NCI-H774 (cell line): ENCODE results near the gene KBTBD4.
"Not testable (repeated sequence)": the region's sequence is repeated elsewhere in the genome, so short reads cannot be mapped to it uniquely, and the experiment has no call there.

Source experiments
- DNase-seq: peaks from one replicate; lab custom pipeline; 2025; lab: John Stamatoyannopoulos, UW

Gene KBTBD4

DNA sequence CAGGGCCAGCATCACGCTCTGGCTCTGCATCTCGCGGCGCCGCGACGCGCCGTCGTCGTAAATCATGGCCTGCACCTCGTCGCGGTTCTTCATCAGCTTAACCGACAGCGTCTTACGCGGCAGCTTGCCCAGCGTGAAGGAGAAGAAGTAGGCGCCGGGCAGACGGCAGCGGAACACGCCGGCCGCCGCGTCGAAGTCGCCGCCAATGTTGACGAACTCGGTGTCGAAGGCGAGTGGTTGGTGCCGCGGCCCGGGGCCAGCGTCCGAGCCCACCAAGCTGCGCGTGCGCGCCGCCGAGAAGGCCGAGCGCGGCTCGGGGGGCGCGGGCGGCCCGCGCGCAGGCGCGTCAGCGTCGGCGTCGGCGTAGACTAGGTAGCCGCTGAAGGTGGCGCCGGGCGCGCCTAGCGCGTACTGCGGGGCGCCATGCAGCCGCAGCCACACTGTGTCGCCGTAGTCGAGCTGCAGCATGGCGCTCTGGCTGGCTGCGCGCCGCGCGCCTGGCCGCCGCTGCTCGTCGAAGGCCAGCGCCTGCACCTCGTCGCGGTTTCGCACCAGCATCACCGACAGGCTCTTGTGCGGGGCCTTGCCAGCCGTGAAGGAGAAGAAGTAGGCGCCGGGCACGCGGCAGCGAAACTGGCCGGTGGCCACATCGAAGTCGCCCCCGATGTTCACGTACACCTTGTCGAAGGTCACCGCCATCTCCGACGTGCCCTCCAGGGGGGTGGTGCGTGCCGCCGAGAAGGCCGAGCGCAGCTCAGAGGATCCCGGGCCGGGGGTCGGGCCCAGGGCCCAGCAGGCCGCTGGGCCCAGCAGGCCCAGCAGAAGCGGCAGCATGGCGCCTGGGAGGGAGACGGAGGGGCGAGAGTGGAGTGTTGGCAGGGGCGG lies 11.4 kb upstream of the KBTBD4 start:
- no peak for DNase-seq

DNA sequence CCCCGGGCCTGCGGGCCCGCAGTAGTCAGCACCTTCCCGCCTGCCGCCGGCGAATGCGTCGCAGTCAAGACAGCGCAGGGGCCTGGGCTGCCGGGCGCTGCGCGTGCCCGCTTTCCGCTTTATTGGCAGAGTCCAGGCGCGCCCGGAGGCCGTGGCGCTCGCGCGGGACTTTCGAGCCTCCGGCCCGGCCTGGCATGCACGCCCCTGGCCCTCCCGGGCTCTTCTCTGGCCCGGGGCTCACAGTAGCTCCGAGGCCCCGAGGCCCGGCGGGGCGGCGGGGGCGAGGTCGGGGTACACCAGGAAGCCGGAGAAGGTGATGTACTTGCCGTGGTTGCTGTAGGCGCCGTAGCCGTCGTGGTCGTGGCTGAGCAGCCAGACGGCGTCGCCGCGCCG lies 10.8 kb upstream of the KBTBD4 start:
- no peak for DNase-seq

- DNase-seq, result no peak
These were observed 10.3 kb upstream of the KBTBD4 start for GRCh38 chr11:47589118-47589517.

GRCh38 chr11:47587723-47588326 lies 9.1 kb upstream of the KBTBD4 start:
- DNase-seq, result no peak

- DNase-seq, result no peak
These were observed 8.4 kb upstream of the KBTBD4 start for GRCh38 chr11:47587039-47587716.

- DNase-seq, result no peak
These were observed 7.5 kb upstream of the KBTBD4 start, which contains the start of gene FAM180B for GRCh38 chr11:47586098-47586855. FAM180B (plus strand) TSS chr11:47586678; CDS start chr11:47586769, 91 bp downstream.

DNA sequence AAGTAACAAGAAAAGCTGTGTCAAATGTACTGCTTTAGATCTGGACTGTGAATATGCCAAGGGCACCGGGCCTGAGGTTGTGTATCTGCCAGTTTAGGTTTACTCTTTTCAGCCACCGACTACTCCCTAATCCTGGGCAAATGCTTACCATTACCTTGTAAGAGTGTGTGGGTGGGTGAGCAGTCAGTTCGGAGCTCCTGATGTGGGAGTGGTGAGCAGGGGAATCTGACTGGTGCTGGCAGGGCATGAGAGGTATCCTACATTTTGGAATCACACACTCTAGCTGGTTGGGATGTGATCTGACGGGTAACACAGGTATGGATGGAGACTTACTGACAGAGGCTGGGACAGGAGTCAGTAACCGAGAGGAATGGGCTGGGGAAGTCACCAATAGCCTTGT lies 5.1 kb upstream of the KBTBD4 start:
- no peak for DNase-seq

DNA sequence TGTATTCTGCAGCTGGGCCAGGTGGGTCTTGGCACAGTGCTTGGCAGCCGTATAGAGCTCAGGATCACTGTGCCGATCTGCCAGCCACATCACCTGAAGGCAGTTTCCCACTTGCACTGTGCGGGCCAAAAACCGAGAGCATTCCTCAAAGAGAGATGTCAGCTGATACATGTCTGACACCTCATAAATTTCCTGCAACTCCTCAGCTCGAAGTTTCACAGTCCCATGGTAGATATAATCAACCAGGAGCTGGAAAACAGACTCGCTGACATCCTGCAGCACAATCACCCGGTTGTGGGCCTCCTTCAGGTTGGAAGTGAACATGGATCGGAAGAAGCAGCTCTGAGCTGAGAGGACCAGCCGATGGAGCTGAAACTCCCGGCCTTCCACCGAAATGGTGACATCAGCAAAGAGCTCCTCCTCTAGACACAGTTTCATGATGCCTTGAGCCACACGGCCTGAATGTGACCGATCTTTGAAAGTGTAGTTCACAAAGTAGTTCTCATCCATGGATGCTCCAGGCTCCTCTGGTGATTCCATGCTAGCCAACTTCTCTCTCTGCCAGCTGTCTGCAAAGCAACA lies 1.2 kb downstream of the KBTBD4 start:
- DNase-seq, result no peak

- DNase-seq, result no peak
These were observed 5.4 kb downstream of the KBTBD4 start for GRCh38 chr11:47573321-47573720.

DNA sequence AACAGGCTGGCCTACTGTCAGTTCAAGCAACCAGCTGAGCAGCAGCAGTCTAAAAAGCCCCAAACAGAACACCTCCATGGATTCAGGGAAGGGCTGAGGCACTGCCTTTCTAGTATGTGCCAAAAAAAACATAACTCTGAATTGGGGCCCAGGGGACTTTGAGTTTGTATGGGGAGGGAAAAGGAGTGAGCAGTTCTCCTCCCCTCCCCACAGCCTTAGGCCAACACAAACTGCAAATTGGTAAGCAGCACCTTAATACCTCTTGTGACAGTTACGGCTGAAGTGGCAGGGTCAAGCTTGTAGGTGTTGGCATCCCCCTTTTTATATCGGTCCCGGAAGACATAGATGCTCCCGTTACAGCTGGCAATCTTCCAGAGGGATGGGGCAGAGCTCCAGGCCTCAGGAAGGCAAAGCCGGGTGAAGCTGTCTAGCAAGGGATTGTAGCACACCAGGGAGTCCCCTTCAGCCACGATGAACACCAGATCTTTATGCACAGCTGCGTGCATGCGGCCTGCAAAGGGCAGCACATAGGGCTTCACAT lies 6.0 kb downstream of the KBTBD4 start:
- no peak for DNase-seq

DNA sequence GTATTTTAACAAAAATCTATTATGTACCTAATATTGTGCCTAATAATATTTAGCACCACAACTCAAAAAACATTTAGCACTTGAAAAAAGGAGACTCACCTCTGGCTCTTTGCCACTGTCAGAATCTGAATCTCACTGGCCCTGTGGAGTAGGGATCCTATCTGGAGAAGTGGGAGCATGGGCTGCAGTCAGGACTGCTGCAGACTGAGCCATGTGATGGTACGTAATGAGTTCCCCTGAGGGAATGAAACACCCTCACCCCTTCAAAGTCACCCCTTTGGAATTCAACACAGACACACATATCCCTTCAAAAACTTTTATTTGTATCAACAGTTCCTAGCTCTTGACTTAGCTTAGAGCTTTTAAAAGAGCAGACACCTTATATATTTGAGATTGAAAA lies 6.9 kb downstream of the KBTBD4 start:
- no peak for DNase-seq

DNA sequence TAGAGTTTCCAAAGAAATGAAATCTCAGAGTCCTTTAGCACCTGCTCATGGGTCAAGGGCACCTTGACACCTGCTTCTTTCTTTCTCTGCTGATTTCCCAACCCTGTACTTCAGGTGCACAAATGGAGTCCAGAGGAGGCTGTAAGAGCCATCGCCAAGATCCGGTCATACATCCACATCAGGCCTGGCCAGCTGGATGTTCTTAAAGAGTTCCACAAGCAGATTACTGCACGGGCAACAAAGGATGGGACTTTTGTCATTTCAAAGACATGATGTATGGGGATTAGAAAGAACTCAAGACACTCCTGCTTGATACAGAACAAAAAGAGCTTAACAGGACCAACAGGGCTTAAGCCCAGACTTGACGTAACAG lies 7.4 kb downstream of the KBTBD4 start:
- DNase-seq, result no peak

DNA sequence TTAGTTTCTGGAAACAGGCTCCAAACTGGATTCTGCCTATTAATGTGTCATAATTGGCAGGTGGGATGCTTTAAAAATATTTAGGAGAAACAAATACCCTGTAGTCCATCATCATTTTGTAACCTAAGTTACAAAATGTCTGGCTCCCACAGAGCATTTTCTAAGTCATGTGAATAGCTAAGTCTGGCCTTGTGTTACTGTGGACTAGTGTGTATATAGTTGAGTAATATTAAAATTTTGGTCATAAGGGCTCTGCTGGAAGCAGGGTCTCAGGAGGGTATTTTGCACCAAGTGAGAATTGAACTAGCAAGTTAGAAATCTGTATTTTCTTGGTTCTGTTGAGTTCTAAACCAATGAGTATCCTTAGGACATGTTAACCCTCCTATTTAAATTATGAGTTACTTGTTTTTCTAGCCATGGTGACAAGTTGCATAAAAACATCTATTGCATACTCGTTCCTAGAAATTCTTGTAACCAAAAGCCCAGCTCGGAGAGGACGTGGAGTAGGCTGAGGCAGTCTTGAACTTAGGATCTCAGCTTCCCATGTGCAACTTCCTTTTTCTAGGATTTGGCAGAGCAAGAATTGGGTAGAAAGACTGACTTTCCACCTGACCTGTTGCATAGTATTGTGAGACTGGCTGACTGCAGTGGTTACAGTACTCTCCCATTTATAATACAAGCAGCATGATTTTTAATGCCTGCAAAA lies 8.0 kb downstream of the KBTBD4 start:
- no peak for DNase-seq

- DNase-seq, result no peak
These were observed 9.1 kb downstream of the KBTBD4 start for GRCh38 chr11:47569646-47570045.

GRCh38 chr11:47566149-47566698 lies 12.5 kb downstream of the KBTBD4 start:
- DNase-seq, result no peak

- peak; percentile 66 for DNase-seq
These were observed 13.2 kb downstream of the KBTBD4 start, which contains the start of gene PTPMT1 for GRCh38 chr11:47565340-47566148. PTPMT1 (plus strand) TSS chr11:47565599; CDS start chr11:47565623, 24 bp downstream.

DNA sequence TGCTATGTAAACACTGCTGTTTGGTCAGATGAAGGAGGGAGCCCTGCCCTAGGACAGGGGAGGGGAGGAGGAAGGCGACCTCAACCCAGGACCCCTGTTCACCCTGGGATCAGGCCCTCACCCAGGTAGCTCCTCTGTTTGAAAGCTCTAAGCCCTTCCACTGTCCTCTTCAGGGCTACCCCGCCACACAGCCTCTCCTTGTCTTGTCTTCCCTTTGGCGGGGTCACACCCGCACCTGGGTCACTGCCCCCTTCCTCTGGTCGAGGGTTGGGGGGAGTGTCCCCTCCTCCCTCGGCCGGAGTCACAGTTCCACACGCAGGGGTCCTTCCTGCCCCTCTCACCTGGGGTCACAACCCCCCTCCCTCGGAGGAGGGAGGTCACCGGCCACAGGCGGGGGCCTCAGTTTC lies 13.8 kb downstream of the KBTBD4 start:
- no peak for DNase-seq

GRCh38 chr11:47564366-47564765 lies 14.4 kb downstream of the KBTBD4 start:
- DNase-seq, result not testable (repeated sequence)

DNA sequence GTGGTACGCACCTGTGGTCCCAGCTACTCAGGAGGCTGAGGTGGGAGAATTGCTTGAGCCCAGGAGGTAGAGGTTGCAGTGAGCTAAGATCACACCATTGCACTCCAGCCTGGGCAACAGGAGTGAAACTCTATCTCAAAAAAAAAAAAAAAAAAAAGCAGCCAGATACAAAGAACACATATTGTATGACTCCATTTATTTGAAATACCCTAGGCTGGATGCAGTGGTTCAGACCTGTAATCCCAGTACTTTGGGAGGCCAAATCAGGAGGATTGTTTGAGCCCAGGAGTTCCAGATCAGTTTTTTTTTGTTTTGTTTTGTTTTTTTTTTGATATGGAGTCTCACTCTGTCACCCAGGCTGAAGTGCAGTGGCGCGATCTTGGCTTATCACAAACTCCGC lies 16.4 kb downstream of the KBTBD4 start:
- not testable (repeated sequence) for DNase-seq

DNA sequence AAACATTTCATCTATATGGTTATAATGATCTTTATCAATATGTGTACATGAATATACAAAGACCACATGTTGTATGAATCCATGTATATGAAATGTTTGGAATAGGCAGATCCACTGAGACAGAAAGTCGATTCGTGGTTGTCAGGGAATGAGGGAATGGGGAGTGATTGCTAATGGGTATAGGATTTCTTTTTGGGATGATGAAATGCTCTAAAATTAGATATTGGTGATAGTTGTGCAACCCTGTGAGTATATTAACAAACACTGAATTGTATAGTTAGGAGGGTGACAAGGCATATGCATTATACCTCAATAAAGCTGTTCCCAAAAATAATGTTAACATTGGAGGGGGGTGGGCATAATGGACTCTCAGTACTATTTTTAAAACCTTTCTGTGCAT lies 18.3 kb downstream of the KBTBD4 start:
- no peak for DNase-seq
